HG03045 (cell line): Measurements from ENCODE around the gene ENOX1.

ENCODE experiments used
- ATAC-seq: cut with Tn5 transposase; IDR thresholded peaks from one replicate; pipeline ENCODE4 v1.9.1; 2021; ENCODE audit warnings: mild to moderate bottlenecking, moderate library complexity; ENCODE audit not compliant: unreplicated experiment

The ENOX1 gene

GRCh38 chr13:43785650-43786471 is 911 bp downstream of the ENOX1 start:
- no peak for ATAC-seq

- ATAC-seq, result no peak
These were observed 1.5 kb downstream of the ENOX1 start for GRCh38 chr13:43785261-43785649.

- ATAC-seq, result no peak
These were observed 2.3 kb downstream of the ENOX1 start for GRCh38 chr13:43784496-43784895.

DNA sequence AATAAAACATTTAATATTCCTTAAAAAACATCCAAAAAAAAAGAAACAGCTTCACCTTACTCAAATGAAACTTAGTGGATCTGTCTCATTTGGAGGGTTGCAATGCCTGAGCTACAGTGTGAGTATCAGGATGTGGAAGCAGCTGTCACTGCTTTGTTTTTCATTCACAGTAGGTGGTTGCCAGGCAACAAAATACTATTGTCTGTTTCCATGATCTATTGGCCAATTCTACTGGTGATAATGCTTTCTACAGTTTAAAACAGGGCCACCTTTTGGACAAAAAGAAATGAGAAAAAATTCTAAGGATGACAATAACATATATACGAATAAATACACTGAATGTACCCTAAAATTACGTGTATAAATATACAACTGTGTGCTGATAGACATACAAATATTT is 3.0 kb downstream of the ENOX1 start:
- no peak for ATAC-seq

- ATAC-seq, result no peak
These were observed 4.1 kb downstream of the ENOX1 start for GRCh38 chr13:43782686-43783085.

DNA sequence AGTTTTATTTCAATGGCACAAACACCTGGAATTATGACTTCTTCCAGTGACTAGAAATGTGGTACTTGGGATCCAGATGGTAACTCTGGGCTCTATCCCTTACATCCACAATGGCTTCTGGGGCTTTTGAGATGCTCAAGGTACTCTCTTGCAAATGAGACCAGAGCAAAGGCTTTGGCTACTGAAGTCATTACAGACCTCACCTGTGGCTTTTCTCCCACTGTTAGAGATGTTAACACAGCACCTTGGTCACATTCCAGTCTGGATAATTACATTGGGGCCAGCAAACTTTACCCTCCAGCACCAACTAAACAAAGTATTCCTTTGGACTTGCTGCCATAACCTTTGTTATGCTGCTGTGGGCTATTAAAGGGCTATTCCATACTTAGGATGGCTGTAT is 6.1 kb downstream of the ENOX1 start:
- no peak for ATAC-seq

DNA sequence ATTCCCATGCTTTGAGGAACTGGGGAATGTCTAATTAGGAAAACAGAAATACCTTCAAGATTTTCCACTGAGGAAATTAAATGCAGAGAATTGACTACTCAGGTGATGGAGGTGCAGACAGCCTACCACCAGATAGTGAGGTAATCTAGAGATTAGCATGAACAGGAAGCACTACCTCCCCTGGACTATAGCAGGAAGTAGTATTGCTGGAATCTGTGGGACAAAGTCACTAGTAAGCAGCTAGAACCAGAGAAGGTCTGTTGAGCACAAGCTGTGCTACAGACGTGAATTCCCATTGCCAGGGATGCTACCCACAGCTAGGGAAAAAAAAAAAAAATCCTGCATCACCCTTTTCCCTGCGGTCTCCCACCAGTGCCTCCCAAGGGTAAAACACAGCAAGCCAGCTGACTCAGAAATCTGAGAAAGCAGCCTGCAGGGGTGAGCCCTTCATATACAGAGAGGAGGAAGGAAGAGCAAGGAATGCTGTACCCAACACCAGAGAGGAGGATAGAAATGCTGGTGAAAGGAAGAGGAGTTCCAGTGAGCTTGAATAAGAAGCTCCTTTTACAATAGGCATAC is 10.2 kb downstream of the ENOX1 start:
- ATAC-seq, result no peak

DNA sequence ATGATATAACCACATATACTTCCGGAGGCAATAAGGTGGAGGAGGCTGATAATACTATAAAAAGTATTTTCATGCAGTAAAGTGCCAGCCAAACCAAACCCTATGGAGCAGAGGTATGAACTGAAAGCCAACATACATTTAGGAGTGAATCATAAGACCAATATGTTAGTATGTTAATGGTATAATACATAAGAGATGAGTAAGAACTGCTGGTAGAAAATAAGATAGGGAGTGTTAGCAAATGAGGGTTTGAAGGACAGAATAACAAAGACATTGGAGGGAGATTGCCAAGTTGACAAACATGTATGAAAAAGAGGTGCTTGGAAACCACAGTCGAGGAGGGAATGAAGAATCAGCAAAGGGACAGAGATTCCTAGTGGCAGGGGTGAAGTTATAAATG is 10.8 kb downstream of the ENOX1 start:
- no peak for ATAC-seq

- no peak for ATAC-seq
These were observed 13.2 kb downstream of the ENOX1 start for GRCh38 chr13:43773602-43774001.

DNA sequence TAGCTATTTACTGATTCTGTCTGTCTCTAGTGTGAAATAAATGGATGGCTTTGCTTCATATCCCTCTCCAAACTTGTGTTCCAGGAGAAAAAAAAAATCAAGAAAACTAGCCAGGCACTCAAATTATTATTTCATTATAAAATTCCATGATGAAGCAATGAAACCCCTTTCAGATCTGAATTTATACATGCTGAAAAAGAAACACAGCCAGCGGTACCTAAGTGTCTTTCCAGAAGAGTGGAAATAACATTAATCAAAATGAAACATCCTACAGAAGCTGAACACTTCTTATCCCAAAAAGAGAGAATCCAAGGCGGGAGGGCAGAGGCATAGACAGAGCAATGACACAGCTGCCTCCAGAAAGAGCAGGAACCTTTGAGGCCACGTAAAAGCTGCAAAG is 15.9 kb downstream of the ENOX1 start:
- ATAC-seq, result no peak

- ATAC-seq, result no peak
These were observed 17.2 kb downstream of the ENOX1 start for GRCh38 chr13:43769529-43769928.

DNA sequence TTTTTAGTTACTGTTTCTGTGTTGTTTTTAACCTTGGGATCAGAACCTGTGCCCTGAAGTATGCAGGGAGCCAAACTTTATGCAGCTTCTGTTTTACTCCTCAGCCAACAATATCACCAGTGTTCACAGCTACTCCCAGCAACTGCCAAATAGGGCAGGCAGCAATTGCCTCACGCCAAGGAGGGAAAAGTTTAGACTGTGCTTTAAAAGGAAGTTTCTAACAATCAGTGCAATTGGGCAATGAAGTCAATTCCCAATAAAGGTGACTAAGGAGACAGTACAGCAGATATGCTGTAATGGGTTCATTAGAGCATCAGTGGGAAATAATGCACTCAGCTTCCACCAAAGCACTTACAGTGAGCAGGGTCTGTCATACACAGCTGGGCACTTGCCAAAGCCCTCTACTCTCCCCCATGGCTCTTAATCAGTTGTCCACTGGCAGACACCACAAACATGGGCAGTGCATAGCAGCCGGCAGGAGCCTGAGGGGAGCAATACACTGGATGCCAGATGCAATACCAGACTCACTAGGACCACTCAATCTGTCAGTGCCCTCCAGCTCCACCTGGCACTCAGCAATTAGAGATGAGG is 19.3 kb downstream of the ENOX1 start:
- ATAC-seq, result no peak

DNA sequence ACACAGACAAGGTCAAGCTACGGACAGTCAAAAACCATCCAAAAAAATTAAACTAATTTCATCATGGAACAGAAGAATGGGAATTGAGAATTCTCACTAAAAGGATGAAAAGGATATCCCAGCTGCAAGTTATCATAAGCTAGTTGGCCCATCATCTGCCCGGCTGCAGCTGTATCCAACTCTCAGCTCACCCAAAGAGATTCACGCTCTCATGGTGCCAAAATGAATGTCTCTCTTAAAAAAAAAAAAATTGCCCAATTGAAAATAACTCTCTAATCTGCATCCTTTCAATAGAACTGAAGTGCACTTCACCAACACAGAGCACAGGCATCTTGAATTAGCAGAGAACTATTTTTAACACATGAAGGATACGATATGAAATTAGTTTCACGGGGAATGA is 20.0 kb downstream of the ENOX1 start:
- ATAC-seq, result no peak

GRCh38 chr13:43764349-43764748 is 22.4 kb downstream of the ENOX1 start:
- ATAC-seq, result no peak

DNA sequence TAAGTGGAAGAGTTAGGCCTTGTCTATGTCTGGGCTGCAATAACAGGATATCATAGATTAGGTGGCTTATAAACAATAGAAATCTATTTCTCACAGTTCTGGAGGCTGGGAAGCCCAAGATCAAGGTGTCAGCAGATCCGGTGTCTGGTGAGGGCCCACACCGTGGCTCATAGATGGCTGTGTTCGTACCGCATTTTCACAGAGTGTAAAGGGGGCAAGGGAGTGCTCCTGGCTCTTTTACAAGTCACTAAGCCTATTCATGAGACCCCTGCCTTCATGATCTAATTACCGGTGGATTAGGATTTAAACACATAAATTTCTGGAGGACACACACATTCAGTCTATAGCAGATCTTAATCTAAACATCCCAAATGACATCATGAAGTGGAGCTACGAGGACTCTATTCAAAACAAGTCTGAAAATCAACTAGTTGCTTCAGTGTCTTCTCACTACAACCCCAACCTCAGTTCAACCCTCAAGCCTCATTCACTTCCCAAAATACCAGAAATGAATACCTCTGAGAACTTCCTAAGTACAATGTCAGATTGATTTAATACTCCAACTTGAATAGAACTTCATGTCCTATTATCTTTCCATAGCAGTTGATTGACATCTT is 23.5 kb downstream of the ENOX1 start:
- ATAC-seq, result no peak

DNA sequence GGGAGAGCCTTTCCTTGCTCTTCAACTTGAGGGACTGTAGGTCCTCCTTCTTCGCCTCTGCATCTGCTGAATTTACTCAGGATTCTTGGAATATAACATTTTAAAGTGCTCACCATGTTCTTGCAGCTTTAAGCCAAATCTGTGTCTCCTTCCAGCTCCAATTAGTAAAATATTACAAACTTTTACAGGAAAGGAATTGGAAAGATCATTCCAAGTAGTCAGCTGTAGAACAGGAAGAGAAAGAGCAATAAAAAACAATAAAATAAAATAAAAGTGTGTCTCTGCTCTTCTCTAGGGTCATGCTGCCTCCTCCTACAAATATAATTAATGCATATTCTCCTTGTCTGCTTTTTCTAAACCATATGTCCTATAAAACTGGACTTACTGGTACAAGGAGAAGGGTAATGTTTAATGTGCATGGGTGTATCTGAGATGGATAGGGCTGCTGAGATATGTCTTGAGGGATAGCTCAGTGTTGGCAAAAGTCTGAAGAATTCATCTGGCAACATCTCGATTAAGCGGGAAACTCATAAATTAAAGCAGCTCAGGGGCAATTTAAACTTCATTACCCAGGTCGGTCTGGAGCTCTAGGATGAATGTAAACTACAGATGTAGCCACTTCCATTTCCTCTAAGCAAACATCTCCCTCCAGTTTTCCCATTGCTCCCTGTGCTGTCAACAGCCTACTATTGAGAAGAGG is 25.0 kb downstream of the ENOX1 start:
- ATAC-seq, result no peak

DNA sequence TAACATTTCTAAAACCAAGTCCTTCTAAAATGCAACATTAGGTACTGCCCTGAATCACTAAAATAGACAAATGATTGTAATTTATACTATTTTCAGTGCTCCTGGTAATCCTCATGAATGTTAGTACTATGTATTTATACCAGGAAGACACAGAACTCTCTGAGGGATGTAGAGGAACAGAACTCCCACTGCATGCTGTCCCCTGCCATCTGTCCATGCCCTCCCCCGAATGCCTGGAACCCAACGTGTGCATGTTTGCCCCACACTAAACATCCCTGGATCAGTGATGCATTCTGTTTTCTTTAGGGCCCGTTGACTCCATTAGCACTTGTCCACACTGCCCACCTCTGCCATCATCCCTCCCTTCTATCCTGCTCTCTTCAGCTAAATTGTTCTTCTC is 26.5 kb downstream of the ENOX1 start:
- no peak for ATAC-seq

- no peak for ATAC-seq
These were observed 27.9 kb downstream of the ENOX1 start for GRCh38 chr13:43758834-43759233.

- no peak for ATAC-seq
These were observed 29.5 kb downstream of the ENOX1 start for GRCh38 chr13:43757266-43757665.

- no peak for ATAC-seq
These were observed 30.9 kb downstream of the ENOX1 start for GRCh38 chr13:43755844-43756243.

DNA sequence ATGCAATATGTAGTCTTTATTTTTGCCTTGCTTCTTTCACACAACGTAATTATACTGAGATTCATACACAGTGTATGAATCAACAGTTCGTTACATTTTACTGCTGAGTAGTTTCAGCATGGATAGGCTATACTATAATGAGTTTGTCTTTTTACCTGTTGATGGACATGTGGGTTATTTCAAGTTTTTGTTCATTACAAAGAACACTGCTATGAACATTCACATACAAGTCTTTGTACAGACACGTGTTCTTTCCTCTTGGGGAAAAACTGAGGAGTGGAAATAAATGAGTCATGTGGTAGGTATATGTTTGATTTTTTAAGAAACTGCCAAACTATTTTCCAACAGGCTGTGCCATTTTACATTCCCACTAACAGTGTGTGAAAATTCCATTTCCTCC is 35.1 kb downstream of the ENOX1 start:
- no peak for ATAC-seq
